Thyroid gland (tissue), 4 donors: ENCODE data around the gene PIGZ. TPM values are rescaled to one million over a fixed set of nuclear protein-coding genes. Genes with fewer than 3 reads are reported as not detected.

Experiments
- DNase-seq, 2 donors: peaks; one replicate each; pipeline ENCODE4 v3.0.0-alpha.2; 2019
- H3K27ac ChIP-seq, 3 donors: fragments of 200-600 bp; sonication (generic); 1 replicate in 2 of 3; 2 replicates in 1 of 3; pipeline ENCODE4 v1.5.1; 2016 to 2019; ENCODE audit warnings: mild to moderate bottlenecking in 1 of 3, moderate library complexity in 1 of 3
- H3K27me3 ChIP-seq: fragments of 200-600 bp; sonication (generic); one replicate; pipeline ENCODE4 v1.5.1; 2019
- H3K36me3 ChIP-seq, 2 donors: fragments of 200-600 bp; sonication (generic); one replicate each; pipeline ENCODE4 v1.5.1; 2016 to 2019
- H3K4me1 ChIP-seq, 2 donors: fragments of 200-600 bp; sonication (generic); one replicate each; pipeline ENCODE4 v1.5.1; 2017 to 2019
- H3K4me3 ChIP-seq, 3 donors: fragments of 200-600 bp; sonication (generic); replicated peaks in 1 of 3; 1 replicate in 2 of 3; 2 replicates in 1 of 3; pipeline ENCODE4 v1.5.1; 2016; ENCODE audit warnings: mild to moderate bottlenecking in 1 of 3
- H3K9me3 ChIP-seq: fragments of 200-600 bp; sonication (generic); one replicate; pipeline ENCODE4 v1.5.1; 2017
- CTCF ChIP-seq, 6 experiments: fragments of 200-600 bp in 3 of 6; fragments of 450-650 bp in 3 of 6; sonication (generic) in 3 of 6; IDR thresholded peaks; one replicate each; pipeline ENCODE4 v1.5.1; 2016 to 2019; ENCODE audit warnings: antibody characterized with exemption in 6 of 6, mild to moderate bottlenecking in 2 of 6, inconsistent platforms in 1 of 6, moderate library complexity in 1 of 6
- POLR2A ChIP-seq, 2 donors: fragments of 450-650 bp; IDR thresholded peaks; one replicate each; pipeline ENCODE4 v1.6.1; 2017; ENCODE audit warnings: antibody characterized with exemption in 2 of 2, mild to moderate bottlenecking in 2 of 2, moderate library complexity in 1 of 2
- WGBS, 2 donors: methylation state at CpG; one replicate each; pipeline ENCODE4 v1.1.5; 2017; 5-methylcytosine and 5-hydroxymethylcytosine counted together
- intact Hi-C: fragments of 100-400 bp; cut with DNase I; formaldehyde crosslinking; loops from one replicate; pipeline ENCODE4 v1.15.1; 2023
- total RNA-seq, 4 donors: library from RNA; depleted of rRNA; stranded (reverse); fragments of >200 nt; gene quantifications; one replicate each; pipeline ENCODE4 v1.2.3, GENCODE V29; 2016

Gene PIGZ
- total RNA-seq, 4 donors from 2014 or later, result 0.46 to 9.5 (median 6.3) TPM

- DNase-seq, result no peak
- no peaks in the 10 kb centered on the region for H3K36me3 ChIP-seq
- TF ChIP-seq CTCF (IDR thresholded peaks at IDR 0.05), result no peak
- TF ChIP-seq POLR2A (IDR thresholded peaks at IDR 0.05), result no peak
- H3K4me3 ChIP-seq, result no peak overlapping the region
- no peaks in the 10 kb centered on the region for H3K27me3 ChIP-seq
- H3K9me3 ChIP-seq, result no peaks in the 10 kb centered on the region
- intact Hi-C loops, result no loop called here
- H3K27ac ChIP-seq, result no peak overlapping the region
- no peaks in the 10 kb centered on the region for H3K4me1 ChIP-seq
- WGBS, 2 donors, result 79 to 85% methylated on average over 7 of the region's 7 CpGs
These were observed 13.8 kb downstream of the PIGZ start for GRCh38 chr3:196954832-196955231.

GRCh38 chr3:196951371-196951770, 17.3 kb downstream of the PIGZ start:
- 88 to 100% methylated on average over 2 to 3 of the region's 3 CpGs for WGBS, 2 donors
- H3K27me3 ChIP-seq, result no peaks in the 10 kb centered on the region
- intact Hi-C loops, result no loop called here
- no peak overlapping the region for H3K4me3 ChIP-seq
- no peak overlapping the region for H3K27ac ChIP-seq
- TF ChIP-seq CTCF (IDR thresholded peaks at IDR 0.05), result no peak
- TF ChIP-seq POLR2A (IDR thresholded peaks at IDR 0.05), result no peak
- H3K9me3 ChIP-seq, result no peaks in the 10 kb centered on the region
- H3K4me1 ChIP-seq, result no peaks in the 10 kb centered on the region
- no peak for DNase-seq
- H3K36me3 ChIP-seq, result no peaks in the 10 kb centered on the region

- WGBS, 2 donors, result 77 to 84% methylated on average over 6 of the region's 6 CpGs
- Histone ChIP-seq H3K27me3 (no peaks in the 10 kb centered on the region), H3K9me3 (no peaks in the 10 kb centered on the region), H3K36me3 (no peaks in the 10 kb centered on the region), H3K27ac (no peak overlapping the region), H3K4me1 (no peaks in the 10 kb centered on the region), H3K4me3 (no peak overlapping the region)
- DNase-seq, result no peak
- TF ChIP-seq CTCF (IDR thresholded peaks at IDR 0.05) (no peak), POLR2A (IDR thresholded peaks at IDR 0.05) (no peak)
- intact Hi-C loops, result no loop called here
These were observed 18.9 kb downstream of the PIGZ start for GRCh38 chr3:196949750-196950149.

DNA sequence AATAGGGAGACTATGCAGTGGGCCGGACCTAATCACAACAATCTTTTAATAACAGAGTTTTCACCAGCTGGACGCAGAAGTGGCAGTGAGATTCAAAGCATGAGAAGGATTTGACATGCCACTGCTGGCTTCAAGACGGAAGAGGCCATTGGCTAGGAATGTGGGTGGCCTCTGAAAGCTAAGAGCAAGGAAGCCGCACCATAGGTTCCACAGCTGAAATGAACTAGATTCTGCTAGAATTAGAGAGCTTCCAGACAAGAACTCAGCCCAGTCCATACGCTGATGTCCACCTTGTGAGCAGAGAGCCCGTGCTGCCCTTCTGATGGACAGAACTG, 19.4 kb downstream of the PIGZ start:
- no peak for DNase-seq
- intact Hi-C loops, result no loop called here
- Histone ChIP-seq H3K27ac (no peak overlapping the region), H3K4me3 (no peak overlapping the region), H3K4me1 (no peaks in the 10 kb centered on the region), H3K36me3 (no peaks in the 10 kb centered on the region), H3K27me3 (no peaks in the 10 kb centered on the region), H3K9me3 (no peaks in the 10 kb centered on the region)
- TF ChIP-seq POLR2A (IDR thresholded peaks at IDR 0.05) (no peak), CTCF (IDR thresholded peaks at IDR 0.05) (no peak)
- 57 to 77% methylated on average over 6 of the region's 6 CpGs for WGBS, 2 donors

DNA sequence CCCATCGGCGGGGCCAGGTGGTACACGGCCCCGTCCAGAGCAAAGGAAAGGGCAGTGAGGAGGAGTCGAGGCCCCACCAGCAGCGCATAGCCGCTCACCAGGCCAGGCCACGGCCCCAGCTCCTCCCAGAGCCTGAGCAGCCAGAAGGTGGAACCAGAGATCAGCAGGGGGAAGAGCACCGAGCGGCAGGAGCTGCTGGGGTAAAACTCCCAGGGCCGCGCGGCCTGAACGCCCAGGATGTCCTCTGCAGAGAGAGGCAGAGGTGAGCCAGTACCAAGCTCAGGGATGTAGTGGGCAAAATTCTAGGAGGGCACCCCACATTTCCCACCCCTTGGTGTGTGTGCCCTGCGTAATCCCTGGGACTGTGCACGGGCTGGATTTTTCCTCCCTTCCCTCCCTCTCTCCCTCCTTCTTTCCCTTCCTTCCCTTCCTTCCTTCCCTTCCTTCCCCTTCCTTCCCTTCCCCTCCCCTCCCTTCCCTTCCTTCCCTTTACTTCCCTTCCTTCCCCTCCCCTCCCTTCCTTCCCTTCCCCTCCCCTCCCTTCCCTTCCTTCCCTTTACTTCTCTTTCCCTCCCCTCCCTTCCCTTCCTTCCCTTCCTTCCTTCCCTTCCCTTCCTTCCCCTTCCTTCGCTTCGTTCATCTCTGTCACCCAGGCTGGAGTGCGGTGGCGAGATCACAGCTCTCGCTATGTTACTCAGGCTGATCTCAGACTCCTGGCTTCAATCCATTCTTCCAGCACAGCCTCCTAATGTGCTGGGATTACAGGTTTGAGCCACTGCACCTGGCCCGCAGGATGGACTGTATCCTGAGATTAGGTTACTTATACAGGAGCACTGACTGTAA, 20.0 kb downstream of the PIGZ start:
- H3K4me1 ChIP-seq, result peaks cover under 1 to 4% of the 10 kb centered on the region in 2 donors
- H3K36me3 ChIP-seq, result no peaks in the 10 kb centered on the region
- H3K9me3 ChIP-seq, result no peaks in the 10 kb centered on the region
- no peak overlapping the region for H3K4me3 ChIP-seq
- WGBS, 2 donors, result 31 to 41% methylated on average over 15 to 21 of the region's 22 CpGs
- intact Hi-C loops, result no loop called here
- no peak for DNase-seq
- no peak overlapping the region for H3K27ac ChIP-seq
- TF ChIP-seq POLR2A (IDR thresholded peaks at IDR 0.05), result no peak
- no peak for TF ChIP-seq CTCF (IDR thresholded peaks at IDR 0.05)
- H3K27me3 ChIP-seq, result no peaks in the 10 kb centered on the region
